NCI-H2081 (cell line): ENCODE data around the gene JPT2.
"Not testable (repeated sequence)": the region's sequence is repeated elsewhere in the genome, so short reads cannot be mapped to it uniquely, and the experiment has no call there.

Experiments
- DNase-seq, 2 experiments: peaks; one replicate each; lab custom pipeline; 2025; lab: John Stamatoyannopoulos, UW

Gene JPT2

GRCh38 chr16:1732071-1732470, 54.0 kb downstream of the JPT2 start:
- DNase-seq: no peak

DNA sequence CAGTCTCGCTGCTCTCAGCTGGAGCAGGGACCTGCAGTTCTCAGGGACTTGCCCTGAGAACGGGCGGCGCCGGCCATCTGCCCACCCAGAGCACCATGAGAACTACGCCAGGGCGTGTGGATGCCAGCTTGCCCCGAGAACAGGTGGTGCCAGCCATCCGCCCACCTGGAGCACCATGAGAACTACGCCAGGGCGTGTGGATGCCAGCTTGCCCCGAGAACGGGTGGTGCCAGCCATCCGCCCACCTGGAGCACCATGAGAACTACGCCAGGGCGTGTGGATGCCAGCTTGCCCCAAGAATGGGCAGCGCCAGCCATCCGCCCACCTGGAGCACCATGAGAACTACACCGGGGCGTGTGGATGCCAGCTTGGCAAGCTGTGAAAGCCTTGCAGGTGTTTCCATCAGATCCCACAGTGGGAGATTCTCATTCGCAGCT, 54.5 kb downstream of the JPT2 start:
- DNase-seq: not testable (repeated sequence)

DNA sequence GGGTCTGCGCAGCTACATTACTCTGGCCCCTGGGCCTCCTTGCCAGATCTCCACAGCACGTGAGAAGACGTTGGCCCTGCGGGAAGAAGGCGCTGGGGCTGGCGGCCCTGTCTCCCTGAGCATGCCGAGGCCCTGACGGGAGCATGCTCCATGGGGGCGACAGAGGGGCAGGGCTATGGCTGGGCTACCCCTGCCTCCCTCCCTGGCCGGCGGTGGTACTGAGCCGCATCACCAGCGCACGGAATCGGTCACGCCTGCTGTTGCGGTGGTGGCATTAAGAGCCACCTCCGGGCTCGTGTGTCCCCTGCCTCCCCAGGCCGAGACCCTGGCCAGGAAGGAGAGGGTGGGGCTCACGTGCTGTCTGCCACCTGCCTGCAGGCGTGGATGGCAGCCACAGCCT, 56.0 kb downstream of the JPT2 start:
- no peak for DNase-seq

DNA sequence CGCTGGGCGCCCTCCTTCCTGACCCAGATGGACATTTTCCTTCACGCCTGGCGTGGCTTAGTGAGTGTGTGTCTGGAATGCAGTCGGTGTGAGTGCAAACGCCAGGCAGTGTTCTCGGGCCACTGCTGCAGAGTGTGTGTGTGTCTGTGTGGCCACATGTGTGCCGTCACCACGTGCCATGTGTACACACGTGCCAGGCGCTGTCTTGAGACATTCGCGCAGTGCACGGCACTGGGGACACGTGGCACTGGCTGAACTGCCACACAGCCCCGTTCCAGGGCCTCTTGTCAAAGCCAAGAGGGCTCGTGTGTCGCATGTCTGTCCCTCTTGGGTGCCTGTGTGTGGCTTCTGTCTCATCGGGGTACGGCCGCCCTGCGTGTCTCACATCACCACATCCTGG, 56.7 kb downstream of the JPT2 start:
- no peak for DNase-seq

GRCh38 chr16:1740234-1740633, 62.2 kb downstream of the JPT2 start:
- DNase-seq: no peak

- DNase-seq: no peak
Measured at GRCh38 chr16:1740781-1741490, 62.9 kb downstream of the JPT2 start.

GRCh38 chr16:1741553-1742165, 63.6 kb downstream of the JPT2 start:
- no peak for DNase-seq

GRCh38 chr16:1743376-1744337, 65.6 kb downstream of the JPT2 start:
- DNase-seq: no peak

DNA sequence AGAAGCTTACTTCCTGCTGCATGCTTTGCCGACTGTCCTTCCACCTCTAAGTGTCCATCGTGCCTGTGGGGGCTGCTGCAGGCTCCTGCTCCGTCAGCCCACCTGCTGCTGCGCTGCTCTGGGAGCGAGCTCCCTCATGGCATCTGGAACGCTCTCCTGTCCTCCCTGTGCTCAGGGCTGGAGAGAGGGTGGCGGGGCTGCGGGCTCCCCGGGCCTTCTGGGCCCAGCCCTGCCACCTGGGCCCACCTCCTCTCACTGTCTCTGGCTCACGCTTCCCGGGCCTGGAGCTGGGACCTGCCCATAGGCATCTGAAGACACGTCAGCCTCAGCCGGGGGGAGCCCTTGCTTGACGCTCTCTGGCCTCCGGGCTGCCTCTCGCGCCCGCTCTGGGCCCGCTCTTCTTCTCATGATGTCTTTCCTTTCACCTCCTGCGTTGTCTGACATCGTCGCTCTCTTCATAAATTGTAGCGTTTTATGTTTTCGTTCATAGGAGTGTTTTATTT, 66.3 kb downstream of the JPT2 start:
- DNase-seq: no peak

- DNase-seq: no peak
Measured at GRCh38 chr16:1745181-1745899, 67.3 kb downstream of the JPT2 start.

DNA sequence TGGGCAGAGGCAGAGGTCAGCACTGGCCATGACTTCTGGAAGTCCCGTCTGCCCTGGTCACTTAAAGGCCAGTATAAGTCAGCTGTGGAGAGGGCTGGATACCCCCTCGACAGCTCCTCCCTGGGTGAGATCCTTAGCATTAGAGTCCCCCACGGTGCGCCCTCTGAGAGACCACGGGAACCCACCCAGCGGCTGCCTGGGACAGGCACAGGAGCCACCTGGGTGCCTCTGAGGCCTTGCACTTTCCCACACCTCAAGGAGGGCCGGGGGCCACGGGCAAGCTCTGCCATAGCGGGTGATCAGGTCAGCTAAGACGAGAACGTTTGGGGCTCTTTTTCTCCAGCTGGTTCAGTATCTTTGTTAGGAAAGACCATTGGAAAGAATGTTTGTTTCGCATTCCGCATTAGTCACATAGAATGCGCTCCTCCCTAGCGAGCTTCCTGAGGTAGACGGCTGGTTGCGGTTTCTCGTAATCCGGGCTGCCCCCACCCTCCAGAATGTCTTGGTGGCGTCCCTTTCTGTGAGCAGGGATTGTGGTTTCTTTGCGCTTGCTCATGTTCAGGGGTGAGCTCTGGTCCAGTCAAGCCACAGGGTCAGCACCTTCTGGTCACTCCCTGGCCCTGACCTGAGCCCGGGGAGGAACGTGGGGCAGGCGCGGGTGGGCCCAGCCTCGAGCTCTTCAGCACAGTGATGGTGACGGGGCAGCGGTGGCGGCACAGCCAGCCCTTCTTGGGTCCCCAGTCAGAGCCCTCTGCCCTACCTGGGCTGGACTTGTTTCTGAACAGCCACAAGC, 68.0 kb downstream of the JPT2 start:
- DNase-seq: no peak

- DNase-seq: no peak
Measured at GRCh38 chr16:1746693-1747195, 68.7 kb downstream of the JPT2 start.

DNA sequence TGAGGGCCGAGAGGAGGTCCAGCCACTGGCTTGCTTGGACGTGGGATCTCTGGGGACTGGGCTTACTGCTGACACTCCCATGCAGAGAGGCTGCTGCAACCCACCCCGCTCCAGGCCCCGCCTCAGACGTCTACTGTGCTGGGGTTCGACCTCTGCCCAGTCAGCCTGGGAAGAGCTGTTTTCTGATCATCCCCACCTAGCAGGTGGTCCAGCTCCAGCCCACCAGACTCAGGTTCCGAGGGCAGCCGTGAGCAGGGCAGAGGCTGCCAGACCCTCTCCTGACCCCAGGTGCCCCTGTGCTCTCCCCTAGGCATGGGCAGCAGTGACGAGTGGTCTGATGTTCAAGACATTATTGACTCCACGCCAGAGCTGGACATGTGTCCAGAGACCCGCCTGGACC, 69.9 kb downstream of the JPT2 start:
- DNase-seq: no peak

- no peak for DNase-seq
Measured at GRCh38 chr16:1749152-1750117, 71.4 kb downstream of the JPT2 start.
